HepG2 (cell line): ENCODE results near the gene SRPRB. TPM values are rescaled to one million over a fixed set of nuclear protein-coding genes. Genes with fewer than 3 reads are reported as not detected.

Experiments used
- AHDC1 ChIP-seq: sonication (generic); formaldehyde crosslinking; IDR thresholded peaks from 2 replicates; pipeline ENCODE4 v1.5.1; 2020; ENCODE audit warnings: mild to moderate bottlenecking, missing genetic modification reagents, borderline replicate concordance
- BRCA1 ChIP-seq: sonication (generic); formaldehyde crosslinking; IDR thresholded peaks from 2 replicates; pipeline ENCODE4 v1.4.0; 2020; ENCODE audit warnings: missing genetic modification reagents
- CHCHD3 ChIP-seq: sonication (generic); formaldehyde crosslinking; IDR thresholded peaks from 2 replicates; pipeline ENCODE4 v1.8.0; 2022; ENCODE audit warnings: mild to moderate bottlenecking, missing genetic modification reagents, moderate library complexity
- FOXP4 ChIP-seq: sonication (generic); formaldehyde crosslinking; IDR thresholded peaks from 2 replicates; pipeline ENCODE4 v1.4.0; 2020; ENCODE audit warnings: missing genetic modification reagents
- GABPA ChIP-seq, 2 experiments: IDR thresholded peaks; 2 replicates each; pipeline ENCODE4 v1.6.1; 2011 to 2016; ENCODE audit warnings: low read depth in 2 of 2, low read length in 1 of 2, missing biosample characterization in 1 of 2, missing genetic modification characterization in 1 of 2
- GTF3A ChIP-seq: sonication (generic); formaldehyde crosslinking; conservative IDR thresholded peaks from 2 replicates; pipeline ENCODE4 v1.4.0; 2020; ENCODE audit warnings: mild to moderate bottlenecking, missing genetic modification reagents
- KMT2A ChIP-seq: sonication (generic); formaldehyde crosslinking; IDR thresholded peaks from 2 replicates; pipeline ENCODE4 v1.4.0; 2020; ENCODE audit warnings: missing genetic modification reagents
- KMT2B ChIP-seq: IDR thresholded peaks from 2 replicates; pipeline ENCODE4 v1.6.1; 2016; ENCODE audit warnings: missing genetic modification reagents, missing compliant biosample characterization
- MTF2 ChIP-seq: sonication (generic); formaldehyde crosslinking; IDR thresholded peaks from 2 replicates; pipeline ENCODE4 v1.5.0; 2020; ENCODE audit warnings: missing genetic modification reagents, borderline replicate concordance
- MXD3 ChIP-seq: IDR thresholded peaks from 2 replicates; pipeline ENCODE4 v1.6.1; 2016; ENCODE audit warnings: mild to moderate bottlenecking, missing biosample characterization, missing genetic modification reagents
- REPIN1 ChIP-seq: sonication (generic); formaldehyde crosslinking; IDR thresholded peaks from 2 replicates; pipeline ENCODE4 v1.8.0; 2022; ENCODE audit warnings: missing genetic modification reagents, low read depth, mild to moderate bottlenecking, borderline replicate concordance
- SOX13 ChIP-seq, 3 experiments: fragments of 450-650 bp in 1 of 3; sonication (generic) in 1 of 3; formaldehyde crosslinking in 1 of 3; IDR thresholded peaks in 2 of 3; conservative IDR thresholded peaks in 1 of 3; 2 replicates each; pipeline versions ENCODE4 v1.5.0 to v1.6.1; 2016 to 2020; ENCODE audit warnings: antibody characterized with exemption in 1 of 3, mild to moderate bottlenecking in 1 of 3, missing compliant biosample characterization in 1 of 3, missing genetic modification reagents in 1 of 3, moderate library complexity in 1 of 3
- SP5 ChIP-seq: IDR thresholded peaks from 2 replicates; pipeline ENCODE4 v1.6.1; 2016; ENCODE audit warnings: low read depth, borderline replicate concordance
- TCF7 ChIP-seq: sonication (generic); IDR thresholded peaks from 2 replicates; pipeline ENCODE4 v1.6.1; 2016; ENCODE audit warnings: antibody characterized with exemption, low read depth
- THRA ChIP-seq: sonication (generic); formaldehyde crosslinking; IDR thresholded peaks from 2 replicates; pipeline ENCODE4 v1.4.0; 2020; ENCODE audit warnings: missing genetic modification reagents, borderline replicate concordance
- ZNF251 ChIP-seq: sonication (generic); formaldehyde crosslinking; IDR thresholded peaks from 2 replicates; pipeline ENCODE4 v1.9.0; 2021; ENCODE audit warnings: mild to moderate bottlenecking, missing genetic modification reagents
- ZNF264 ChIP-seq: sonication (generic); formaldehyde crosslinking; IDR thresholded peaks from 2 replicates; pipeline ENCODE4 v1.4.0; 2020; ENCODE audit warnings: missing genetic modification reagents
- ZZZ3 ChIP-seq: sonication (generic); formaldehyde crosslinking; IDR thresholded peaks from 2 replicates; pipeline ENCODE4 v1.4.0; 2020; ENCODE audit warnings: missing genetic modification reagents, mild to moderate bottlenecking, borderline replicate concordance
- polyA plus RNA-seq, 8 experiments: library from polyadenylated mRNA; depleted of rRNA in 3 of 8; stranded (reverse) in 7 of 8; unstranded in 1 of 8; fragments of >200 nt; fragmentation: Illumina TruSeq in 4 of 8; extraction: Trizol in 4 of 8; gene quantifications; 2 replicates each; pipeline versions ENCODE4 v1.2.1 to v1.2.3, GENCODE V29; 2011 to 2016; ENCODE audit warnings: low read depth in 4 of 8, missing spikeins in 1 of 8, mixed read lengths in 1 of 8; ENCODE audit not compliant: insufficient read depth in 1 of 8
- total RNA-seq, 5 experiments: library from RNA; depleted of rRNA; stranded (reverse); fragments of >200 nt; fragmentation: Illumina TruSeq; extraction: Trizol; gene quantifications; 2 replicates each; pipeline ENCODE4 v1.2.3, GENCODE V29; 2016; ENCODE audit warnings: low read depth in 1 of 5

The SRPRB gene
- total and polyA plus RNA-seq, 2 of the 13 experiments (the other 11 are each of a cell fraction or from before 2014, with no cell fraction given) = 41.0 to 111 TPM

GRCh38 chr3:133805702-133806475, at the start of gene SRPRB (continued):
- TF ChIP-seq SOX13 (IDR thresholded peaks at IDR 0.05) (no peak), SOX13 (CRISPR knock-in tag; conservative IDR thresholded peaks at IDR 0.05 in 1 of 2, IDR thresholded peaks at IDR 0.05 in 1 of 2) (peak in 1 of 2 experiments; percentile 26; a peak in 1 of 4 replicates), KMT2B (peak; percentile 86), GABPA (IDR thresholded peaks at IDR 0.05; ENCODE audit: low read depth, low read length) (no peak), GABPA (CRISPR knock-in tag; IDR thresholded peaks at IDR 0.05; ENCODE audit: low read depth) (peak; percentile 66), KMT2A (CRISPR knock-in tag) (peak; percentile 89), ZNF251 (CRISPR knock-in tag) (no peak), SP5 (CRISPR knock-in tag) (no peak), AHDC1 (0 out of 2 replicates have a peak, but pooled peaks have one; percentile 40), FOXP4 (CRISPR knock-in tag) (0 out of 2 replicates have a peak, but pooled peaks have one; percentile 19), TCF7 (no peak), MTF2 (CRISPR knock-in tag) (peak; percentile 71; the same call in 1 of the 2 replicates), ZZZ3 (no peak), REPIN1 (CRISPR knock-in tag) (peak; percentile 71; the same call in 1 of the 2 replicates), THRA (CRISPR knock-in tag) (peak; percentile 54; the same call in 1 of the 2 replicates), ZNF264 (CRISPR knock-in tag) (peak; percentile 63; the same call in 1 of the 2 replicates), MXD3 (CRISPR knock-in tag) (peak; percentile 83), BRCA1 (CRISPR knock-in tag) (0 out of 2 replicates have a peak, but pooled peaks have one; percentile 77), CHCHD3 (CRISPR knock-in tag) (0 out of 2 replicates have a peak, but pooled peaks have one; percentile 85), GTF3A (CRISPR knock-in tag) (peak; percentile 64; the same call in 1 of the 2 replicates)
